Central memory CD8-positive, alpha-beta T cell (primary cell): Measurements from ENCODE around the gene LRFN4.

Source experiments
- ATAC-seq: fragments of 150-1000 bp; cut with Tn5 transposase; replicated peaks from 2 replicates; pipeline ENCODE4 v1.10.0; 2022; ENCODE audit warnings: mild to moderate bottlenecking, moderate FRiP score, moderate number of reproducible peaks; ENCODE audit not compliant: poor library complexity, severe bottlenecking; ENCODE audit errors: extremely low read depth
- DNase-seq, 2 donors: peaks; one replicate each; pipeline ENCODE4 v3.0.0; 2021; ENCODE audit warnings: low spot score in 2 of 2
- H3K27ac Mint-ChIP-seq: one replicate; pipeline ENCODE4 v1.8.0; 2022; ENCODE audit warnings: low read depth, mild to moderate bottlenecking, moderate library complexity, mixed read lengths
- H3K27me3 Mint-ChIP-seq: one replicate; pipeline ENCODE4 v1.8.0; 2022; ENCODE audit warnings: mixed read lengths
- H3K36me3 Mint-ChIP-seq: one replicate; pipeline ENCODE4 v1.8.0; 2022; ENCODE audit warnings: mild to moderate bottlenecking, moderate library complexity, mixed read lengths; ENCODE audit not compliant: insufficient read depth
- H3K4me1 Mint-ChIP-seq: one replicate; pipeline ENCODE4 v1.8.0; 2022; ENCODE audit warnings: mixed read lengths
- H3K4me3 Mint-ChIP-seq: one replicate; pipeline ENCODE4 v1.8.0; 2022; ENCODE audit warnings: mild to moderate bottlenecking, moderate library complexity, mixed read lengths
- H3K9me3 Mint-ChIP-seq: one replicate; pipeline ENCODE4 v1.8.0; 2022; ENCODE audit warnings: mixed read lengths

LRFN4 gene

GRCh38 chr11:66848671-66849500, 8.0 kb upstream of the LRFN4 start:
- no peaks in the 10 kb centered on the region for H3K9me3 Mint-ChIP-seq
- no peak overlapping the region for H3K27ac Mint-ChIP-seq
- peaks cover 8% of the 10 kb centered on the region for H3K36me3 Mint-ChIP-seq
- no peak overlapping the region for H3K4me3 Mint-ChIP-seq
- no peak for ATAC-seq
- no peak for DNase-seq
- no peaks in the 10 kb centered on the region for H3K27me3 Mint-ChIP-seq
- peaks cover 11% of the 10 kb centered on the region for H3K4me1 Mint-ChIP-seq

GRCh38 chr11:66849501-66850234, 7.2 kb upstream of the LRFN4 start:
- H3K9me3 Mint-ChIP-seq = no peaks in the 10 kb centered on the region
- peaks cover 10% of the 10 kb centered on the region for H3K4me1 Mint-ChIP-seq
- H3K27me3 Mint-ChIP-seq = no peaks in the 10 kb centered on the region
- no peak overlapping the region for H3K4me3 Mint-ChIP-seq
- no peak for DNase-seq
- H3K27ac Mint-ChIP-seq = no peak overlapping the region
- ATAC-seq = no peak
- peaks cover 6% of the 10 kb centered on the region for H3K36me3 Mint-ChIP-seq

DNA sequence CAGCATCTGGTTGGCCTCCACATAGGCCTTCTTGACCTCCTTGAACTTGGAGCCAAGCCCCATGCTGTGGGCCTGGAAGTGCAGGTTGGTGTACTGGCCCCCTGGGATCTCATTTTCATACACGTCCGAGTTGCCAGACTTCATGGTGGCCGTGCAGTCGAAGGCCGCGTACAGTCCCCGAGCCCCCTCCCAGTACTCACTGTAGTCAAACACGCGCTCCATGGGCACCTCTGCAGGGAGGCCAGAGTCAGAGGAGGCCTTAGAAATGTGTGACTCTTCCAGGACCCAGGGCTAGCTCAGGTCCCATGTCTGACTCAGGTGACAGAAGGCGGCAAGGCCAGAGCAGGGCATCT, 6.7 kb upstream of the LRFN4 start:
- Mint-ChIP-seq H3K27me3 (no peaks in the 10 kb centered on the region), H3K27ac (peak overlapping the region; percentile 69), H3K9me3 (no peaks in the 10 kb centered on the region), H3K4me1 (peaks cover 6% of the 10 kb centered on the region), H3K4me3 (no peak overlapping the region), H3K36me3 (peaks cover 6% of the 10 kb centered on the region)
- ATAC-seq (no peak), DNase-seq (no peak)

- peak overlapping the region; percentile 69 for H3K27ac Mint-ChIP-seq
- H3K27me3 Mint-ChIP-seq = no peaks in the 10 kb centered on the region
- H3K9me3 Mint-ChIP-seq = no peaks in the 10 kb centered on the region
- peaks cover 7% of the 10 kb centered on the region for H3K4me1 Mint-ChIP-seq
- peaks cover 7% of the 10 kb centered on the region for H3K36me3 Mint-ChIP-seq
- DNase-seq = no peak
- H3K4me3 Mint-ChIP-seq = no peak overlapping the region
- ATAC-seq = no peak
Measured at GRCh38 chr11:66850588-66851238, 6.2 kb upstream of the LRFN4 start.

DNA sequence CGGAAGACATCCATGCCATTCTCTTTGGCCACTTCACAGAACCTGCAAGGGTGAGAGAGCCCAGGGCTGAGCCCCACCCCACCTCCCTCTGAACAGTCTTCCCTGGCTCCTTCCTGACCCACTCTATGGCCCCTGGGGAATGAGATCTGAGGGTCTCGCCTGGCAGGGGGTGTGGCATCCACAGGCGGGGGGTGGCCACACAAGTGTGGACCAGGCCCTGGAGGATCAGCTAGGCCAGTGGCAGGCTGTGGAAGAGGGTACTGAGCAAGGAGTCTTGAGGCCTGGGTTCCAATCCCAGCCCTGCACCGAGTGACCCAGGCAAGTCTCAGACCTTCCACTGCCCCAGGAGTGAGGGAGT, 5.6 kb upstream of the LRFN4 start:
- Mint-ChIP-seq H3K27ac (no peak overlapping the region), H3K9me3 (no peaks in the 10 kb centered on the region), H3K27me3 (no peaks in the 10 kb centered on the region), H3K36me3 (peaks cover 8% of the 10 kb centered on the region), H3K4me3 (no peak overlapping the region), H3K4me1 (peaks cover 9% of the 10 kb centered on the region)
- ATAC-seq = no peak
- DNase-seq = no peak

- H3K4me3 Mint-ChIP-seq = no peak overlapping the region
- no peak for ATAC-seq
- no peaks in the 10 kb centered on the region for H3K9me3 Mint-ChIP-seq
- peak overlapping the region; percentile 27 for H3K27ac Mint-ChIP-seq
- peaks cover 9% of the 10 kb centered on the region for H3K4me1 Mint-ChIP-seq
- no peak for DNase-seq
- H3K36me3 Mint-ChIP-seq = peaks cover 8% of the 10 kb centered on the region
- no peaks in the 10 kb centered on the region for H3K27me3 Mint-ChIP-seq
Measured at GRCh38 chr11:66851698-66852465, 5.0 kb upstream of the LRFN4 start.

DNA sequence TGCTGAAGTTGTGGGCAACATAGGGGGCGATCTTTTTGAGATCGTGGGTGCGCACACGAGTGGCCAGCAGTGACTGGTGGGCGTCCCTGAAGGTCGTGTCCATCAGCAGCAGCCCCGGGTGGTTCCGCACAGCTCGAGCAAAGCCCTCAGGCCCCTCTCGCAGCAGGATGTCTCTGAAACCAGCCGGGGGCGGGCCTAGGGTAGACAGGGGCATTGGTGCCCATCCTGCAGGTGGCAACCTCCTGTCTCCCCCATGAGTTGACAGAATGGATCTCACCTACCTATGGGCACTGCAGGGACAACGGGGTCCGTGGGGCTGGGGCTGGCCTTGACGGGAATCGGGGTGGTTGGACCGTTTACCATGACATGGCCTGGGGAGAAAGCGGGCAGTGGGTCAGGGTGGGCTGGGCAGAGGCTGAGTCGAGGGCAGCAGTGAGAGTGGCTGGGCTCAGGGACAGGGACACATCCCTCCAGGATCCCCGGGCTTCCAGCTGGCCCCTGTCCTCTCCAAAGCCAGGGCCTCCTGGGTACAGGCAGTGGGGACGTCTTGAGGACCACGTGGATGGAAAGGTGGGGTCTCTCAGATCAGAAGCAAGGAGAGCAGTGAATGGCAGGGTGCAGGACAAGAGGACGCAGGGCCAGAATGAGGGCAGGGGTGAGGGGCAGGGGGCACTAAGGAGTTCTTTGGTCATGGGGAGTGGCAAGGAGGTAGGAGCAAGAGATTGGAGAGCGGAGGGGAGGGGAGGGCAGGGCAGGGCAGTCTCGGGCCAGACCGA, 4.2 kb upstream of the LRFN4 start:
- no peak for ATAC-seq
- no peaks in the 10 kb centered on the region for H3K27me3 Mint-ChIP-seq
- peaks cover 6% of the 10 kb centered on the region for H3K36me3 Mint-ChIP-seq
- no peak overlapping the region for H3K4me3 Mint-ChIP-seq
- no peak for DNase-seq
- H3K9me3 Mint-ChIP-seq = no peaks in the 10 kb centered on the region
- H3K4me1 Mint-ChIP-seq = peaks cover 9% of the 10 kb centered on the region
- peak overlapping the region; percentile 27 for H3K27ac Mint-ChIP-seq

- peaks cover 9% of the 10 kb centered on the region for H3K4me1 Mint-ChIP-seq
Measured at GRCh38 chr11:66853242-66854229, 3.3 kb upstream of the LRFN4 start.

GRCh38 chr11:66854231-66854661, 2.6 kb upstream of the LRFN4 start:
- no peak for DNase-seq
- Mint-ChIP-seq H3K4me3 (no peak overlapping the region), H3K27ac (no peak overlapping the region), H3K27me3 (no peaks in the 10 kb centered on the region), H3K4me1 (peaks cover 9% of the 10 kb centered on the region), H3K36me3 (peaks cover 8% of the 10 kb centered on the region), H3K9me3 (no peaks in the 10 kb centered on the region)
- ATAC-seq = no peak

More at GRCh38 chr11:66853242-66854229, 3.3 kb upstream of the LRFN4 start:
- Mint-ChIP-seq H3K9me3 (no peaks in the 10 kb centered on the region), H3K27me3 (no peaks in the 10 kb centered on the region), H3K36me3 (peaks cover 8% of the 10 kb centered on the region), H3K27ac (no peak overlapping the region), H3K4me3 (no peak overlapping the region)
- DNase-seq (no peak), ATAC-seq (no peak)

GRCh38 chr11:66854729-66855211, 2.1 kb upstream of the LRFN4 start:
- Mint-ChIP-seq H3K4me3 (peak overlapping the region; percentile 83), H3K36me3 (peaks cover 8% of the 10 kb centered on the region), H3K9me3 (no peaks in the 10 kb centered on the region), H3K27ac (no peak overlapping the region), H3K4me1 (peaks cover 9% of the 10 kb centered on the region), H3K27me3 (no peaks in the 10 kb centered on the region)
- ATAC-seq (no peak), DNase-seq (no peak)
